Kidney (tissue), 14 donors: Measurements from ENCODE around the gene SORBS2. TPM values are rescaled to one million over a fixed set of nuclear protein-coding genes. Genes with fewer than 3 reads are reported as not detected.

ENCODE experiments used
- DNase-seq, 5 donors: peaks; one replicate each; pipeline ENCODE4 v3.0.0-alpha.2; 2013 to 2020
- FAIRE-seq: peaks from 2 replicates; lab custom pipeline; 2012; peaks lifted over from hg19 to GRCh38; lab: Jason Lieb, UNC
- H3K27ac ChIP-seq, 2 donors: one replicate each; pipeline ENCODE4 v1.7.0; 2013; ENCODE audit warnings: low read depth in 2 of 2, low read length in 2 of 2, inconsistent platforms in 1 of 2
- H3K27me3 ChIP-seq: one replicate; pipeline ENCODE4 v1.7.1; 2013; ENCODE audit warnings: low read length, inconsistent platforms; ENCODE audit not compliant: control insufficient read depth, insufficient read depth
- H3K36me3 ChIP-seq, 3 donors: one replicate each; pipeline versions ENCODE4 v1.7.0 to v1.7.1; 2013; ENCODE audit warnings: low read length in 3 of 3, control low read depth in 1 of 3, inconsistent platforms in 1 of 3; ENCODE audit not compliant: insufficient read depth in 3 of 3, control insufficient read depth in 2 of 3
- H3K4me1 ChIP-seq, 3 donors: one replicate each; pipeline versions ENCODE4 v1.7.0 to v1.7.1; 2013; ENCODE audit warnings: low read length in 3 of 3, inconsistent platforms in 1 of 3, low read depth in 1 of 3; ENCODE audit not compliant: control insufficient read depth in 2 of 3, insufficient read depth in 2 of 3
- H3K4me3 ChIP-seq, 3 donors: one replicate each; pipeline versions ENCODE4 v1.7.0 to v1.8.1; 2013; ENCODE audit warnings: low read length in 3 of 3, control low read depth in 1 of 3, inconsistent platforms in 1 of 3
- H3K9ac ChIP-seq, 3 donors: one replicate each; pipeline versions ENCODE4 v1.7.0 to v1.7.1; 2013; ENCODE audit warnings: low read length in 3 of 3, control low read depth in 1 of 3, inconsistent platforms in 1 of 3
- H3K9me3 ChIP-seq, 3 donors: one replicate each; pipeline versions ENCODE4 v1.7.0 to v1.7.1; 2013; ENCODE audit warnings: low read length in 3 of 3, control low read depth in 1 of 3, inconsistent platforms in 1 of 3; ENCODE audit not compliant: control insufficient read depth in 2 of 3, insufficient read depth in 1 of 3
- CTCF ChIP-seq: IDR thresholded peaks from 3 replicates; pipeline ENCODE4 v1.5.1; 2012; ENCODE audit warnings: mild to moderate bottlenecking, moderate library complexity, borderline replicate concordance; ENCODE audit not compliant: insufficient read depth; ENCODE audit errors: extremely low read depth
- intact Hi-C: fragments of 100-400 bp; cut with DNase I; formaldehyde crosslinking; loops from one replicate; pipeline ENCODE4 v1.11.1; 2022
- polyA plus RNA-seq: library from polyadenylated mRNA; stranded (reverse); fragments of 350-450 nt; fragmentation: Illumina TruSeq; extraction: RNeasy Lipid Tissue Mini Kit (QIAGEN cat#74804); gene quantifications from one replicate; pipeline ENCODE4 v1.2.3, GENCODE V29; 2014; ENCODE audit warnings: low read depth, low replicate concordance; ENCODE audit not compliant: insufficient read depth
- total RNA-seq: library from RNA; stranded (reverse); fragmentation: NEBNext Ultra II Directional; extraction: Animal tissue kit (Norgen Biotek cat#: 25700); gene quantifications from one replicate; pipeline ENCODE4 v1.2.1, GENCODE V29; 2021
- donor health status: control.
- donor health status: control.
- donor health status: control.
- donor health status: control.
- donor health status: control.
- donor health status: DM: yes; HTN: yes; CAD: no.
- donor health status: Normal renal cell carcinoma (clear cell type).

The SORBS2 gene
- total and polyA plus RNA-seq, 2 donors from 2014 or later = 26.0 to 127 TPM

GRCh38 chr4:185552254-185552653, 259.7 kb downstream of the SORBS2 start:
- DNase-seq (no peak), FAIRE-seq (no peak)
- intact Hi-C loops = no loop called here
- H3K36me3 ChIP-seq = no peaks in the 10 kb centered on the region
- peaks cover 0 to 4% (median 0%) of the 10 kb centered on the region in 3 donors for H3K9me3 ChIP-seq
- no peaks in the 10 kb centered on the region for H3K4me1 ChIP-seq
- H3K4me3 ChIP-seq = no peak overlapping the region
- H3K27me3 ChIP-seq = no peaks in the 10 kb centered on the region
- TF ChIP-seq CTCF = no peak
- H3K9ac ChIP-seq = no peak overlapping the region
- no peak overlapping the region for H3K27ac ChIP-seq

- peaks cover 0 to 2% (median 0%) of the 10 kb centered on the region in 3 donors for H3K9me3 ChIP-seq
- H3K4me1 ChIP-seq = no peaks in the 10 kb centered on the region
- no peaks in the 10 kb centered on the region for H3K27me3 ChIP-seq
- no peak for DNase-seq
- no peak for FAIRE-seq
- H3K36me3 ChIP-seq = no peaks in the 10 kb centered on the region
- H3K9ac ChIP-seq = no peak overlapping the region
- intact Hi-C loops = no loop called here
- no peak overlapping the region for H3K27ac ChIP-seq
- TF ChIP-seq CTCF = no peak
- H3K4me3 ChIP-seq = no peak overlapping the region
These were observed 261.1 kb downstream of the SORBS2 start for GRCh38 chr4:185550933-185551332.

- FAIRE-seq = no peak
These were observed 262.8 kb downstream of the SORBS2 start for GRCh38 chr4:185549095-185549639.

More at GRCh38 chr4:185549095-185549639, 262.8 kb downstream of the SORBS2 start:
- Histone ChIP-seq H3K27ac (no peak overlapping the region), H3K4me1 (no peaks in the 10 kb centered on the region), H3K36me3 (no peaks in the 10 kb centered on the region), H3K4me3 (no peak overlapping the region), H3K9me3 (no peaks in the 10 kb centered on the region), H3K9ac (no peak overlapping the region), H3K27me3 (no peaks in the 10 kb centered on the region)
- intact Hi-C loops = no loop called here
- no peak for TF ChIP-seq CTCF
- DNase-seq = no peak
